ENCODE data around the gene RAB13.

DNA sequence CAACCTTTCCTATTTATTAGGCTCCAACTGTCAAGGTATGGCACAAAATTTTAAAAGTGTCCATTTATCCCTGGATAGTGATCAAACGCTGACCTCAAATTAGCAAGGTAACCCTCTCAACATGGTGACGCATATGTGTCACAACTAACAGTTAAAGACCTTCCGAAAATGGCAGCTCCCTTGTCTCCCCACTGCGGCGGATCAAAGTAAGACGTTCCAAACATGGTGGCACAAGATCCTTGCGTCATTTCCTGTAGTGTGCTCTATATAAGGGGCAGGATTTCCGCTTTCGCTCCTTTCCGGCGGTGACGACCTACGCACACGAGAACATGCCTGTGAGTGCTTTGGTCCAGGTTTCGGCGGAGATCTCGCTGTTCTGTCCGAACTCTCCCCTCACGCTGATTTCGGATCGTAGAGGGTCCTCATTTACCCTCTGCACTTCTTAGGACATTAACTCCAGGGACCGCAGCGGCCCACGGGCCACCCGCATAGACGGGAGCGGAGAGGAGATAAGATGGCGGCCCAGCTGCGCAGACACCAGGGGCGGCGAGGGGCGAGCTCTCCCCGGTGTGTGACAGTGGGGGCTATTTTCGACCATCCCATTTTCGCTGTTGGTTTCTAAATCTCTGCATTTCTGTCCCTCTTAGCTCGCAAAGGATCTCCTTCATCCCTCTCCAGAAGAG is 4.5 kb upstream of the RAB13 start, which contains the start of gene RPS27:
- TF ChIP-seq, protein P1, sequence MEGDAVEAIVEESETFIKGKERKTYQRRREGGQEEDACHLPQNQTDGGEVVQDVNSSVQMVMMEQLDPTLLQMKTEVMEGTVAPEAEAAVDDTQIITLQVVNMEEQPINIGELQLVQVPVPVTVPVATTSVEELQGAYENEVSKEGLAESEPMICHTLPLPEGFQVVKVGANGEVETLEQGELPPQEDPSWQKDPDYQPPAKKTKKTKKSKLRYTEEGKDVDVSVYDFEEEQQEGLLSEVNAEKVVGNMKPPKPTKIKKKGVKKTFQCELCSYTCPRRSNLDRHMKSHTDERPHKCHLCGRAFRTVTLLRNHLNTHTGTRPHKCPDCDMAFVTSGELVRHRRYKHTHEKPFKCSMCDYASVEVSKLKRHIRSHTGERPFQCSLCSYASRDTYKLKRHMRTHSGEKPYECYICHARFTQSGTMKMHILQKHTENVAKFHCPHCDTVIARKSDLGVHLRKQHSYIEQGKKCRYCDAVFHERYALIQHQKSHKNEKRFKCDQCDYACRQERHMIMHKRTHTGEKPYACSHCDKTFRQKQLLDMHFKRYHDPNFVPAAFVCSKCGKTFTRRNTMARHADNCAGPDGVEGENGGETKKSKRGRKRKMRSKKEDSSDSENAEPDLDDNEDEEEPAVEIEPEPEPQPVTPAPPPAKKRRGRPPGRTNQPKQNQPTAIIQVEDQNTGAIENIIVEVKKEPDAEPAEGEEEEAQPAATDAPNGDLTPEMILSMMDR (conservative IDR thresholded peaks at IDR 0.05; ENCODE audit: low read depth, low read length), result no peak
- TF ChIP-seq CEBPB (IDR thresholded peaks at IDR 0.05; ENCODE audit: low read depth, low read length) (peak; percentile 93), MXI1 (IDR thresholded peaks at IDR 0.05; ENCODE audit: borderline replicate concordance, low read depth, low read length) (peak; percentile 73; the same call in 1 of the 2 replicates), POLR2A (IDR thresholded peaks at IDR 0.05; ENCODE audit: low read depth, low read length) (peak; percentile 100), RFX5 (IDR thresholded peaks at IDR 0.05; ENCODE audit: low read depth, low read length) (no peak), MAFK (IDR thresholded peaks at IDR 0.05; ENCODE audit: low read depth, low read length) (no peak), SMC3 (IDR thresholded peaks at IDR 0.05; ENCODE audit: low read depth, low read length) (no peak), FOS (IDR thresholded peaks at IDR 0.05; ENCODE audit: low read depth, low read length) (peak; percentile 47; the same call in 1 of the 2 replicates)
